CD8-positive, alpha-beta memory T cell (primary cell): Measurements from ENCODE around the gene EIF2B1. TPM values are rescaled to one million over a fixed set of nuclear protein-coding genes. Genes with fewer than 3 reads are reported as not detected.

ENCODE experiments used
- CTCF ChIA-PET: fragments of 350-600 bp; sonication (Branson Sonifier 250); formaldehyde crosslinking; loops from one replicate; lab custom pipeline; 2021; ENCODE audit warnings: antibody characterized with exemption; lab: Charles Lee
- POLR2A ChIA-PET: fragments of 350-600 bp; sonication (Branson Sonifier 250); formaldehyde crosslinking; loops from one replicate; lab custom pipeline; 2021; ENCODE audit warnings: antibody characterized with exemption; lab: Charles Lee
- DNase-seq, 5 donors: peaks; one replicate each; pipeline versions ENCODE4 v3.0.0 to v3.0.0-alpha.2; 2020 to 2022; ENCODE audit warnings: mixed read lengths in 1 of 5
- H3K27ac ChIP-seq: one replicate; pipeline ENCODE4 v1.7.0; 2013; ENCODE audit warnings: low read depth, mild to moderate bottlenecking, low read length, moderate library complexity
- H3K27me3 ChIP-seq: 2 replicates; pipeline ENCODE4 v1.7.0; 2013; ENCODE audit warnings: low read length, mild to moderate bottlenecking; ENCODE audit not compliant: insufficient read depth, poor library complexity, severe bottlenecking
- H3K36me3 ChIP-seq: 2 replicates; pipeline ENCODE4 v1.7.0; 2013; ENCODE audit warnings: mild to moderate bottlenecking, low read length, moderate library complexity; ENCODE audit not compliant: insufficient read depth
- H3K4me1 ChIP-seq: 2 replicates; pipeline ENCODE4 v1.7.0; 2013; ENCODE audit warnings: mild to moderate bottlenecking, low read length, moderate library complexity; ENCODE audit not compliant: insufficient read depth
- H3K4me3 ChIP-seq: 2 replicates; pipeline ENCODE4 v1.7.0; 2013; ENCODE audit warnings: mild to moderate bottlenecking, low read length
- H3K9me3 ChIP-seq: 2 replicates; pipeline ENCODE4 v1.7.0; 2013; ENCODE audit warnings: mild to moderate bottlenecking, low read length
- H3K27ac Mint-ChIP-seq, 8 donors: one replicate each; pipeline ENCODE4 v1.8.0; 2020 to 2021; ENCODE audit warnings: mixed read lengths in 8 of 8, mild to moderate bottlenecking in 6 of 8, inconsistent platforms in 3 of 8, moderate library complexity in 3 of 8
- H3K27me3 Mint-ChIP-seq, 2 donors: one replicate each; pipeline ENCODE4 v1.8.0; 2020 to 2021; ENCODE audit warnings: mixed read lengths in 2 of 2, mild to moderate bottlenecking in 1 of 2, moderate library complexity in 1 of 2
- H3K36me3 Mint-ChIP-seq, 3 donors: one replicate each; pipeline ENCODE4 v1.8.0; 2020 to 2021; ENCODE audit warnings: mixed read lengths in 3 of 3, inconsistent platforms in 1 of 3, mild to moderate bottlenecking in 1 of 3
- H3K4me1 Mint-ChIP-seq, 3 donors: one replicate each; pipeline ENCODE4 v1.8.0; 2020 to 2021; ENCODE audit warnings: mixed read lengths in 3 of 3, inconsistent platforms in 1 of 3, mild to moderate bottlenecking in 1 of 3
- H3K4me3 Mint-ChIP-seq, 7 donors: one replicate each; pipeline ENCODE4 v1.8.0; 2020 to 2021; ENCODE audit warnings: mixed read lengths in 7 of 7, mild to moderate bottlenecking in 6 of 7, moderate library complexity in 4 of 7, inconsistent platforms in 2 of 7
- H3K9me3 Mint-ChIP-seq, 5 donors: one replicate each; pipeline ENCODE4 v1.8.0; 2020 to 2022; ENCODE audit warnings: mixed read lengths in 5 of 5, mild to moderate bottlenecking in 3 of 5, moderate library complexity in 2 of 5, inconsistent platforms in 1 of 5
- polyA plus RNA-seq: library from polyadenylated mRNA; unstranded; fragments of 300-500 nt; fragmentation: Illumina TruSeq; gene quantifications from one replicate; pipeline ENCODE4 v1.2.3, GENCODE V29; 2021
- total RNA-seq, 2 experiments: library from RNA; stranded (reverse); gene quantifications; one replicate each; pipeline ENCODE4 v1.2.3, GENCODE V29; 2021

EIF2B1 gene
- total RNA-seq (10 to 100 TPM; 91.3 to 99.1 TPM), polyA plus RNA-seq (61.1 TPM)

DNA sequence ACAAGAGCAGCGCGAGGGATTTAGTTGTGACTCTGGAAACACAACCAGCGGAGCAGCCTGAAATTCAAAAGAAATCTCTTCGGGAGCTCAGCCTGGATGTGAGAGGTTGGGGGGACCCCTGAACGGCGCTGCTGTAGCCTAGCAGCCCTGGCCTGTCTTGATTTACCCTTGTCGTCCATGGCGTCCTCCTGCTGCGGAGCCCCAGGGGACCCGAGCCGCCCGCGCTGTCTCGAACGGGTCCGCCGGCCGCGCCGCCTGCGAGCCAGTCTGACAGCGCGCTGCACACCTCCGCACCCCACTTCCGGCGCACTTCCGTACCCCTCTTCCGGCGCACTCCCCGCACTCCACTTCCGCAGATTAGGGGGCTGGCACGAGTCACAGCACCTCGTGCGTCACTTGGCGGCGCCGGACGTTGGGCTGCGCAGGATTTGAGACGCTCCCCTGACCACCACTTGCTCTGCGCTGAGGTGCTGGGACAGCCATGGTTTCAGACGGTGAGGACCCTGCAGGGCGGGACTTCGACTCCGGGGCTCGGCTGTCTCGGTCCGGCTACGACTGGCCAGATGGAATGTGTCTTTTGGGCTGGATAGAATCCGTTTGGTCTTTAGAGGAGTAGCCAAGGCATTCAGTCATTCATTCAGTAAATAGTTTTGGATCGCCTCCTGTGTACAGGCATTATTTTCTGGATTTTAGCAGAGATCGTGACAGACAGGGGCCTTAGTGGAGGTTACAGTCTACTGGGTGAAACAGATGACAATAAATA, at the start of gene EIF2B1, which contains the start of gene GTF2H3:
TSS of gene EIF2B1 (minus strand) at position 308 of the 763 bp plus-strand sequence. CDS start at position 179, 129 bp downstream.
TSS of gene GTF2H3 (plus strand) at position 451 of the 763 bp plus-strand sequence. CDS start at position 482, 31 bp downstream.
- Histone ChIP-seq H3K9me3 (no peaks in the 10 kb centered on the region), H3K4me1 (peaks cover 19% of the 10 kb centered on the region), H3K4me3 (peak within 1 kb of the TSS; percentile 83), H3K36me3 (peaks cover 22% of the 10 kb centered on the region), H3K27ac (peak within 1 kb of the TSS; percentile 93), H3K27me3 (no peaks in the 10 kb centered on the region)
- Mint-ChIP-seq H3K4me3 (peak within 1 kb of the TSS; percentile 92 to 98 (median 96)), H3K27ac (peak within 1 kb of the TSS; percentile 89 to 99 (median 99)), H3K4me1 (peaks cover 29 to 45% (median 42%) of the 10 kb centered on the region in 3 donors), H3K9me3 (no peaks in the 10 kb centered on the region), H3K27me3 (no peaks in the 10 kb centered on the region), H3K36me3 (peaks cover 7 to 36% (median 11%) of the 10 kb centered on the region in 3 donors)
- ChIA-PET POLR2A (no interaction called here), CTCF (interaction anchor here (0.6 to 2.3 kb wide), 2 partner anchors 13 to 31 kb away, joined by 3 to 8 read pairs; no protein-coding TSS in a partner anchor)
- DNase-seq: peak; percentile 94 to 97 (median 95)

GRCh38 chr12:123681605-123682004, 48.1 kb upstream of the EIF2B1 start:
- Mint-ChIP-seq H3K9me3 (no peaks in the 10 kb centered on the region), H3K27ac (peak overlapping the region in 1 of 8 donors; percentile 32)
- H3K27ac ChIP-seq: no peak overlapping the region

DNA sequence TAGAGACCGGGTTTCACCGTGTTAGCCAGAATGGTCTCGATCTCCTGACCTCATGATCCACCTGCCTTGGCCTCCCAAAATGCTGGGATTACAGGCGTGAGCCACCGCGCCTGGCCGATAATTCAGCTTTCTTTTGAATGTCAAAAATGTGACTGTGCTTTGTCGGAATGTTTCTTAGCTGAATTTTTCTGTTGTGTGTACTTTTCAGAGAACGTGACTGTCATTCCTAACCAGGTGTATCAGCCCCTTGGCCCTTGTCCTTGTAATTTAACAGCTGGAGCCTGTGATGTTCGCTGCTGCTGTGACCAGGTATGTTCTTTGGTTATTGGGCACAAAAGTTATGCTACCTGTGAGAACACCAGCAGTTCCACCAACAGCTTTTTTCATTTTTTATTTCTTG, 45.5 kb upstream of the EIF2B1 start:
- Histone ChIP-seq H3K27me3 (no peaks in the 10 kb centered on the region), H3K36me3 (no peaks in the 10 kb centered on the region), H3K27ac (no peak overlapping the region), H3K4me1 (no peaks in the 10 kb centered on the region), H3K9me3 (no peaks in the 10 kb centered on the region), H3K4me3 (no peak overlapping the region)
- CTCF ChIA-PET: no interaction called here
- H3K27me3 Mint-ChIP-seq: no peaks in the 10 kb centered on the region
- peaks cover 3 to 46% (median 6%) of the 10 kb centered on the region in 3 donors for H3K36me3 Mint-ChIP-seq
- no peaks in the 10 kb centered on the region for H3K9me3 Mint-ChIP-seq
- POLR2A ChIA-PET: no interaction called here
- no peak overlapping the region for H3K27ac Mint-ChIP-seq
- no peak for DNase-seq
- no peak overlapping the region for H3K4me3 Mint-ChIP-seq
- H3K4me1 Mint-ChIP-seq: peaks cover 0 to 4% (median 0%) of the 10 kb centered on the region in 3 donors

More at GRCh38 chr12:123681605-123682004, 48.1 kb upstream of the EIF2B1 start:
- H3K4me1 ChIP-seq: no peaks in the 10 kb centered on the region
- no peak overlapping the region for H3K4me3 ChIP-seq
- CTCF ChIA-PET: no interaction called here
- Mint-ChIP-seq H3K4me1 (peaks cover 0 to 3% (median 0%) of the 10 kb centered on the region in 3 donors), H3K27me3 (no peaks in the 10 kb centered on the region), H3K36me3 (peaks cover 3 to 40% (median 6%) of the 10 kb centered on the region in 3 donors), H3K4me3 (peak overlapping the region in 1 of 7 donors; percentile 26)
- POLR2A ChIA-PET: no interaction called here
- no peaks in the 10 kb centered on the region for H3K27me3 ChIP-seq
- no peaks in the 10 kb centered on the region for H3K36me3 ChIP-seq
- no peaks in the 10 kb centered on the region for H3K9me3 ChIP-seq
- DNase-seq: no peak

GRCh38 chr12:123676616-123677320, 43.3 kb upstream of the EIF2B1 start:
- peaks cover 5% of the 10 kb centered on the region for H3K4me1 ChIP-seq
- CTCF ChIA-PET: no interaction called here

DNA sequence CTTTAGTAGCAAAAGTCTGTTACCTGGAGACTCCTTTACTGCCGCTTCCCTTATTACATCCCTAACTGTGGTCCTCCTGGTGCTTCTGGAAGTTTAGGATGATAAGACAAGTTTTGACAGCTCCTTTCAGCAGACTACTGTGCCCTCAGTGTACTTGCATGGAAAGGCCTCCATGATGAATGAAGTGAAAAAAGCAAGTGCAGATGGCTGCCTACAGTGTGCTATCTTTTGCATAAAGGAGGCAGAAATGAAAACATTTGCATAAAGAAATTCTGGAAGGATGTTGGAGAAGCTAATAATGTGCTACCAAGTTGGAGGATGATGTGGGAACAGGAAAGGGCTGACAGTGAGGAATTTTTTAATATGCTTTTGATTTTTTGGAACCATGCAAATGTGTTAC, 42.0 kb upstream of the EIF2B1 start:
- Histone ChIP-seq H3K9me3 (no peaks in the 10 kb centered on the region), H3K4me1 (peaks cover 10% of the 10 kb centered on the region), H3K27ac (no peak overlapping the region), H3K36me3 (no peaks in the 10 kb centered on the region), H3K4me3 (no peak overlapping the region), H3K27me3 (no peaks in the 10 kb centered on the region)
- Mint-ChIP-seq H3K4me1 (peaks cover 17 to 23% (median 20%) of the 10 kb centered on the region in 3 donors), H3K27me3 (no peaks in the 10 kb centered on the region), H3K4me3 (peak overlapping the region in 1 of 7 donors; percentile 16), H3K27ac (peak overlapping the region in 1 of 8 donors; percentile 68), H3K9me3 (no peaks in the 10 kb centered on the region), H3K36me3 (peaks cover 0 to 39% (median 1%) of the 10 kb centered on the region in 3 donors)
- POLR2A ChIA-PET: interaction anchor here (0.5 kb wide), 1 partner anchor 464 kb away, joined by 4 read pairs; no protein-coding TSS in a partner anchor
- DNase-seq: no peak
- CTCF ChIA-PET: interaction anchor here (0.7 kb wide), 1 partner anchor 77 kb away, joined by 5 read pairs; no protein-coding TSS in a partner anchor

More at GRCh38 chr12:123676616-123677320, 43.3 kb upstream of the EIF2B1 start:
- Histone ChIP-seq H3K36me3 (no peaks in the 10 kb centered on the region), H3K9me3 (no peaks in the 10 kb centered on the region), H3K4me3 (no peak overlapping the region), H3K27ac (no peak overlapping the region), H3K27me3 (no peaks in the 10 kb centered on the region)
- Mint-ChIP-seq H3K4me3 (no peak overlapping the region), H3K27ac (no peak overlapping the region), H3K9me3 (no peaks in the 10 kb centered on the region), H3K36me3 (peaks cover 3 to 45% (median 7%) of the 10 kb centered on the region in 3 donors), H3K27me3 (no peaks in the 10 kb centered on the region), H3K4me1 (peaks cover 6 to 14% (median 12%) of the 10 kb centered on the region in 3 donors)
- no peak for DNase-seq
- POLR2A ChIA-PET: no interaction called here

DNA sequence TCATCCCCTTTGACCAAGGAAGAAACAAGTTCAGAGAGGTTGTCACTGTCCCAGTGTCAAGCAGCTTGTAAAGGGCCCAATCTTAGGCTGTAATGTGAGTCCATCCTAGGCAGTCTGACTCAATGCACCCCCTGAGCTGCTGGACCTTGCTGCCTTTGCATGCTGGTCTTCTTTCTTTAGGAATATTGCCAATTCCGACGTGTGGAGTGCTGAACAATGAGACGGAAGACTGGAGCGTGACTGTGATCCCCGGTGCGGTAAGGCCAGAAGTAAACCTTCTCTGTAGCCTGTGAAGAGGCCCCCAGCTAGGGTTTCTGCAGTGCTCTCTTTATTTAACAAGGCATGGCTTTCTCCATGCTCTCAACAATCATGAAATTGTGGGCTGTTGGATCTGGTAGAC, 38.4 kb upstream of the EIF2B1 start:
- CTCF ChIA-PET: interaction anchor here (0.9 kb wide), 1 partner anchor 10 kb away, joined by 4 read pairs; no protein-coding TSS in a partner anchor
- Histone ChIP-seq H3K4me3 (peak overlapping the region; percentile 90), H3K9me3 (no peaks in the 10 kb centered on the region), H3K27me3 (no peaks in the 10 kb centered on the region), H3K27ac (no peak overlapping the region), H3K4me1 (peaks cover 10% of the 10 kb centered on the region), H3K36me3 (no peaks in the 10 kb centered on the region)
- Mint-ChIP-seq H3K27ac (peak overlapping the region in 5 of 8 donors; percentile 23 to 84 (median 57)), H3K4me3 (peak overlapping the region; percentile 87 to 95 (median 89)), H3K36me3 (peaks cover 0 to 23% (median 1%) of the 10 kb centered on the region in 3 donors), H3K9me3 (no peaks in the 10 kb centered on the region), H3K4me1 (peaks cover 17 to 23% (median 19%) of the 10 kb centered on the region in 3 donors), H3K27me3 (no peaks in the 10 kb centered on the region)
- POLR2A ChIA-PET: interaction anchor here (0.9 kb wide), 1 partner anchor 13 kb away, joined by 3 read pairs; no protein-coding TSS in a partner anchor
- no peak for DNase-seq

DNA sequence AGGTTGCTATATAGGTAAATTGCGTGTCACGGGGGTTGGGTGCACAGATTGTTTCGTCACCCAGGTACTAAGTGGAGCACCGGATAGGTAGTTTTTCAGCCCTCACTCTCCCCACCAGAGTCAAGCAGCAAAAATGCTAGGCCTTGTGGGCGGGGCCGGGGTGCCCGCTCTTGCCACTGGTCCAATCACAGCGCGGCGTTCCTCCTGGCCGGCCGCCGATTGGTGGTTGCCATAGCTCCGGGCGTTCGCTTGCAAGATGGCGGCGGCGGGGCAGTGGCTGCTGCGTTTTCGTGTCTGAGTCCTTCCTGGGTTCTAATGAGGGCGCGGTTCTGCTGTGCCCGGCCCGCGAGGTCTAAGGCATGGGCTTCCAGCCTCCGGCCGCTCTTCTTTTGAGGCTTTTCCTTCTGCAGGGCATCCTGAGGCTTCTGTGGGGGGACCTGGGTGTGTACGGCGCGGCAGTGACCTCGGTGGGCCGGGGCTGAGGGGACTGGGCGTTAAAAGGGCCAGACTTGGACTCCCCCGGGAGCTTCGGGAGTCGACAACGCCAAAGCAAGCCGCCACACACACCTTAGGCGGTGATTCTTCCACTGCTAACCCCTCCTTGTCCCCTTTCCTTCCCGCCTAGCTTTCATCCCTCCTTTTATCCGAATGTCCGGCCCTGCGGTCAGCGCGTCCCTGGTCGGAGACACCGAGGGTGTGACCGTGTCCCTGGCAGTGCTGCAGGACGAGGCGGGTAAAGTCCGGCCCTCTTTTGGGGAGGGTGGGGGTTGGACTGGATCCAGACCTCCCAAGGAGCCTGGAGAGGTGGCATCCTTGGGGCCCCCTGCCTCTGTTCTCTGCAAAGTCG, 37.6 kb upstream of the EIF2B1 start, which contains the start of gene TCTN2:
TSS of gene TCTN2 (plus strand) at position 232 of the 847 bp plus-strand sequence. CDS start at position 360, 128 bp downstream.
- CTCF ChIA-PET: interaction anchor here (0.9 kb wide), 1 partner anchor 9 kb away, joined by 4 read pairs; no protein-coding TSS in a partner anchor
- Histone ChIP-seq H3K36me3 (no peaks in the 10 kb centered on the region), H3K27me3 (no peaks in the 10 kb centered on the region), H3K9me3 (no peaks in the 10 kb centered on the region), H3K4me1 (peaks cover 10% of the 10 kb centered on the region), H3K27ac (peak within 1 kb of the TSS; percentile 65), H3K4me3 (peak within 1 kb of the TSS; percentile 90)
- Mint-ChIP-seq H3K9me3 (no peaks in the 10 kb centered on the region), H3K27ac (peak within 1 kb of the TSS; percentile 70 to 88 (median 76)), H3K36me3 (peaks cover 0 to 20% (median 1%) of the 10 kb centered on the region in 3 donors), H3K4me1 (peaks cover 17 to 23% (median 17%) of the 10 kb centered on the region in 3 donors), H3K27me3 (no peaks in the 10 kb centered on the region), H3K4me3 (peak within 1 kb of the TSS; percentile 87 to 95 (median 89))
- DNase-seq: peak; percentile 88 to 95 (median 93)
- POLR2A ChIA-PET: interaction anchor here (0.6 to 1.0 kb wide), 3 partner anchors 12 to 69 kb away, joined by 3 read pairs; partner anchors contain the start of genes ATP6V0A2 and DDX55
